ENCODE results near the gene MARCHF9. TPM values are rescaled to one million over a fixed set of nuclear protein-coding genes. Genes with fewer than 3 reads are reported as not detected.

The MARCHF9 gene
- total RNA-seq, 2 donors from 2014 or later: 11.1 to 13.2 TPM

- H3K4me1 ChIP-seq (replicated peaks): no peaks in the 10 kb centered on the region
- TF ChIP-seq POLR2AphosphoS5 (IDR thresholded peaks at IDR 0.05) (no peak), POLR2A (IDR thresholded peaks at IDR 0.05) (no peak), CTCF (IDR thresholded peaks at IDR 0.05) (peak in 3 of 4 experiments; percentile 62 to 76 (median 75))
- H3K4me3 ChIP-seq: no peak overlapping the region
- 36% methylated on average over 9 of the region's 9 CpGs for WGBS
- no peak for DNase-seq (ENCODE audit: low spot score)
- no peak overlapping the region for H3K27ac ChIP-seq
- intact Hi-C loops (cut with DNase I): loop anchor here (1.0 kb wide), 1 partner anchor 102 kb away; no protein-coding TSS in a partner anchor
- H3K36me3 ChIP-seq: peaks cover 0 to 2% of the 10 kb centered on the region in 2 donors
- no peaks in the 10 kb centered on the region for H3K27me3 ChIP-seq (replicated peaks; ENCODE audit: insufficient read depth)
- no peaks in the 10 kb centered on the region for H3K9me3 ChIP-seq
Observed at GRCh38 chr12:57803319-57803893, 48.5 kb downstream of the MARCHF9 start.

DNA sequence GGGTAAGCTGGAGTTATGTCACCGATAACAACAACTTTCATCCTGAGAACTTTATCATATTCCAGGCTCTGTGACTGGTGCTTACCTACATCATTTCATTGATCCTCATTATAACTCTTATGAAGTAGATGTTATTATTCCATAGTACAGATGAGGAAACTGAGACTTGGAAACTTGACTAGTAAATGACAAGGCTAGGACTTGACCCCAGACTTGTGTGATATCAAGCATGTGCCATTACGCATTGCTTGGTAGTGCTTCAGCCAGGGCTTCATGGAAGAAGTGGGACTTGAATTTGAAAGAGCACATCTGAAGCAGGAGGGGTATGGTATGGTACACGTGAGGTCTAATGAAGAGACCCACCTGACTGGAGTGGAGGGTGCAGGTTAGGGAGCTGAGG, 51.8 kb downstream of the MARCHF9 start:
- H3K36me3 ChIP-seq: peaks cover 0 to 2% of the 10 kb centered on the region in 2 donors
- WGBS: 90% methylated on average over 3 of the region's 3 CpGs
- intact Hi-C loops (cut with DNase I): no loop called here
- no peak overlapping the region for H3K27ac ChIP-seq
- TF ChIP-seq POLR2A (IDR thresholded peaks at IDR 0.05) (no peak), CTCF (IDR thresholded peaks at IDR 0.05) (no peak), POLR2AphosphoS5 (IDR thresholded peaks at IDR 0.05) (no peak)
- no peaks in the 10 kb centered on the region for H3K9me3 ChIP-seq
- H3K27me3 ChIP-seq (replicated peaks; ENCODE audit: insufficient read depth): no peaks in the 10 kb centered on the region
- H3K4me3 ChIP-seq: no peak overlapping the region
- H3K4me1 ChIP-seq (replicated peaks): no peaks in the 10 kb centered on the region
- DNase-seq (ENCODE audit: low spot score): no peak

DNA sequence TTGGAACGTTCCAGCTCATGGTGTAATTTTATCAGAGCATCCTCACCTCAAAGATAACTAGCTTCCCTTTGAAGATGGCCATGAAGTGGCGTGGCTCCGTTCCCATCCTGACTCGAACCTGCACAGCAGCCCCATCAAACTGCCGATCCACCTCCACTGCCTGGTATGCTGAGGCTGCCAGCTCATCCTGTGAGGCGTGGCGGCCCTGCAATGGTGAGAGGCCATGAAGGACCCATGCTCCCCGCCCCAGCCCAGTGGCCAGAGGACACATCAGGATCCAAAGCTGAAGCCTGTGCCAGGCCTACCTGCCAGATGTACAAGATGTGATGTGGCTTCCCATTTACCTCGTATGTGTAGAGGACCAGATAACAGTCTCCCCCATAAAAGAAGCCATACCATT, 52.4 kb downstream of the MARCHF9 start:
- Histone ChIP-seq H3K4me1 (replicated peaks) (no peaks in the 10 kb centered on the region), H3K27me3 (replicated peaks; ENCODE audit: insufficient read depth) (no peaks in the 10 kb centered on the region), H3K9me3 (no peaks in the 10 kb centered on the region), H3K27ac (no peak overlapping the region), H3K36me3 (peaks cover 0 to 2% of the 10 kb centered on the region in 2 donors), H3K4me3 (no peak overlapping the region)
- intact Hi-C loops (cut with DNase I): no loop called here
- WGBS: 90% methylated on average over 9 of the region's 9 CpGs
- DNase-seq (ENCODE audit: low spot score): no peak
- TF ChIP-seq POLR2A (IDR thresholded peaks at IDR 0.05) (no peak), CTCF (IDR thresholded peaks at IDR 0.05) (no peak), POLR2AphosphoS5 (IDR thresholded peaks at IDR 0.05) (no peak)

- TF ChIP-seq POLR2A (IDR thresholded peaks at IDR 0.05) (no peak), CTCF (IDR thresholded peaks at IDR 0.05) (no peak), POLR2AphosphoS5 (IDR thresholded peaks at IDR 0.05) (no peak)
- Histone ChIP-seq H3K27ac (no peak overlapping the region), H3K4me1 (replicated peaks) (no peaks in the 10 kb centered on the region), H3K36me3 (peaks cover 0 to 2% of the 10 kb centered on the region in 2 donors), H3K9me3 (no peaks in the 10 kb centered on the region), H3K4me3 (no peak overlapping the region), H3K27me3 (replicated peaks; ENCODE audit: insufficient read depth) (no peaks in the 10 kb centered on the region)
- intact Hi-C loops (cut with DNase I): no loop called here
- no peak for DNase-seq (ENCODE audit: low spot score)
- WGBS: 91% methylated on average over 5 of the region's 5 CpGs
Observed at GRCh38 chr12:57808351-57808750, 53.4 kb downstream of the MARCHF9 start.

- Histone ChIP-seq H3K4me3 (no peak overlapping the region), H3K27me3 (replicated peaks; ENCODE audit: insufficient read depth) (no peaks in the 10 kb centered on the region), H3K4me1 (replicated peaks) (no peaks in the 10 kb centered on the region), H3K27ac (no peak overlapping the region), H3K9me3 (no peaks in the 10 kb centered on the region), H3K36me3 (peaks cover 0 to 2% of the 10 kb centered on the region in 2 donors)
- 91% methylated on average over 3 of the region's 3 CpGs for WGBS
- no peak for DNase-seq (ENCODE audit: low spot score)
- intact Hi-C loops (cut with DNase I): no loop called here
- no peak for TF ChIP-seq POLR2AphosphoS5 (IDR thresholded peaks at IDR 0.05)
- no peak for TF ChIP-seq POLR2A (IDR thresholded peaks at IDR 0.05)
- no peak for TF ChIP-seq CTCF (IDR thresholded peaks at IDR 0.05)
Observed at GRCh38 chr12:57809425-57809824, 54.5 kb downstream of the MARCHF9 start.

All from prostate gland (tissue), 2 donors.